DND-41 (cell line): Measurements from ENCODE around the gene DIAPH2.

Source experiments
- EZH2 ChIP-seq: IDR thresholded peaks from 3 replicates; pipeline ENCODE4 v1.6.1; 2012; ENCODE audit warnings: borderline replicate concordance, low read depth, mild to moderate bottlenecking, moderate library complexity, low read length, inconsistent platforms; ENCODE audit not compliant: severe bottlenecking
- TF ChIP-seq, protein P1 (sequence below): IDR thresholded peaks from 2 replicates; pipeline ENCODE4 v1.5.1; 2012; ENCODE audit warnings: borderline replicate concordance, low read length, moderate library complexity, mild to moderate bottlenecking; ENCODE audit not compliant: poor library complexity, severe bottlenecking; ENCODE audit errors: extremely low read depth

DNA sequence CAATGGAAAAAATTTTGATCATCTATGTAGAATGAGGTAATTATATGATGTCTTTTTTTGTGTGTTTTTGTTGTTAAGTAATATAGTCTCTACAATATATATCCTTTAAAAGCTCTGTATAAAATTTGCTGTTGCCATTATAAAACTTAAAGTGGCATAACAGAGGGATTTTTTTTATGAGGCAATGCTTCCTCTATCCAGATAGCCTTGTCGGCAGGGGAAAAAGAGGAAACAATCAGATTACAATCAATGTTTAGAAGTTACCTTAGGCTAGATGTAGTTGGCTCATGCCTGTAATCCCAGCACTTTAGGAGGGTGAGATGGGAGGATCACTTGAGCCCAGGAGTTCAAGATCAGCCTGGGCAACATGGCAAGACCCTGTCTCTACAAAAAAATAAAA is 86.8 kb downstream of the DIAPH2 start:
- TF ChIP-seq EZH2: no peak
- TF ChIP-seq, protein P1, sequence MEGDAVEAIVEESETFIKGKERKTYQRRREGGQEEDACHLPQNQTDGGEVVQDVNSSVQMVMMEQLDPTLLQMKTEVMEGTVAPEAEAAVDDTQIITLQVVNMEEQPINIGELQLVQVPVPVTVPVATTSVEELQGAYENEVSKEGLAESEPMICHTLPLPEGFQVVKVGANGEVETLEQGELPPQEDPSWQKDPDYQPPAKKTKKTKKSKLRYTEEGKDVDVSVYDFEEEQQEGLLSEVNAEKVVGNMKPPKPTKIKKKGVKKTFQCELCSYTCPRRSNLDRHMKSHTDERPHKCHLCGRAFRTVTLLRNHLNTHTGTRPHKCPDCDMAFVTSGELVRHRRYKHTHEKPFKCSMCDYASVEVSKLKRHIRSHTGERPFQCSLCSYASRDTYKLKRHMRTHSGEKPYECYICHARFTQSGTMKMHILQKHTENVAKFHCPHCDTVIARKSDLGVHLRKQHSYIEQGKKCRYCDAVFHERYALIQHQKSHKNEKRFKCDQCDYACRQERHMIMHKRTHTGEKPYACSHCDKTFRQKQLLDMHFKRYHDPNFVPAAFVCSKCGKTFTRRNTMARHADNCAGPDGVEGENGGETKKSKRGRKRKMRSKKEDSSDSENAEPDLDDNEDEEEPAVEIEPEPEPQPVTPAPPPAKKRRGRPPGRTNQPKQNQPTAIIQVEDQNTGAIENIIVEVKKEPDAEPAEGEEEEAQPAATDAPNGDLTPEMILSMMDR: no peak
